Astrocyte of the spinal cord (primary cell): ENCODE data around the gene PRMT1.
A peak's percentile ranks its signal among the peaks of the same experiment; 100 is the strongest.

Source experiments
- DNase-seq: peaks from one replicate; pipeline ENCODE4 v3.0.0; 2011; ENCODE audit warnings: low read depth, low spot score
- H3K4me3 ChIP-seq: 2 replicates; pipeline ENCODE4 v1.5.1; 2011; ENCODE audit warnings: low read depth, mild to moderate bottlenecking, low read length, moderate library complexity
- in situ Hi-C: cut with HindIII; loops from 2 replicates; pipeline ENCODE4 v1.10.0; 2017; ENCODE audit warnings: low sequenced_read_pairs
- TF ChIP-seq, protein P1 (sequence below): IDR thresholded peaks from 2 replicates; pipeline ENCODE4 v1.5.1; 2012; ENCODE audit warnings: low read depth, mild to moderate bottlenecking, low read length, inconsistent platforms

Gene PRMT1

DNA sequence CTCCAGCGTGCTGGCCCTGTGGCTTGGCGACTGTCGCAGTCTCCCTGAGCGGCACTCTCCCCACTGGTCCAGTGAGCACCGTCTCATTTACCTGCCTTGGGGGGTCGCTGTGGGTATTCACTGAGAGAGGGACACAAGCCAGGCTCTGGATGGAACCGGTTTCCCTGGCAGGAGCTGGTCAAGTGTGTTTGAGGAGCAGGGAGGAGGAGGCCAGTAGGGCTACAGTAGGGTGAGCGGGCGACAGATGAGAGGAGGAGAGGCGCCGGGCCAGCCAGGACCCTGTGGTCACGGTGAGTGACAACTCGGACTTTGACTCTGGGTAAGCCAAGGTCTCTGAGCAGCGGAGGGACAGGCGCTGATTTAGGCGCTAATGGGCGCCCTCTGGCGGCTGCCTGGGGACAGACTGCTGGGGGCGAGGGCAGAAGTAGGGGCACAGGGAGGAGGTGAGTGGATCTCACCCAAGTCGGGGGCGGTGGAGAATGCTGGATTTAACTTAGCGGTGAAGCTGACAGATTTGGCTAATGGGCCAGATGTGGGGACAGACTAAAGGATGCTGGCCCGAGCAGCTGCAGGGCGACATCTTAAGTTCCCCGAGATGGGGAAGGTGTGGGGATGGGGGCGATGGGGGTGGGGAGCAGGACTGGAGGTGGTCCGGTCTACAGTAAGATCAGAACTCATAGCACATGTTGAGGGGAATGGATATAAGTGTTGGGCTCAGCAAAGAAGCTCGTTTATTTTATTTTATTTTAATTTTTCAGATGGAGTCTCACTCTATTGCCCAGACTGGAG, 4.7 kb upstream of the PRMT1 start:
- TF ChIP-seq, protein P1, sequence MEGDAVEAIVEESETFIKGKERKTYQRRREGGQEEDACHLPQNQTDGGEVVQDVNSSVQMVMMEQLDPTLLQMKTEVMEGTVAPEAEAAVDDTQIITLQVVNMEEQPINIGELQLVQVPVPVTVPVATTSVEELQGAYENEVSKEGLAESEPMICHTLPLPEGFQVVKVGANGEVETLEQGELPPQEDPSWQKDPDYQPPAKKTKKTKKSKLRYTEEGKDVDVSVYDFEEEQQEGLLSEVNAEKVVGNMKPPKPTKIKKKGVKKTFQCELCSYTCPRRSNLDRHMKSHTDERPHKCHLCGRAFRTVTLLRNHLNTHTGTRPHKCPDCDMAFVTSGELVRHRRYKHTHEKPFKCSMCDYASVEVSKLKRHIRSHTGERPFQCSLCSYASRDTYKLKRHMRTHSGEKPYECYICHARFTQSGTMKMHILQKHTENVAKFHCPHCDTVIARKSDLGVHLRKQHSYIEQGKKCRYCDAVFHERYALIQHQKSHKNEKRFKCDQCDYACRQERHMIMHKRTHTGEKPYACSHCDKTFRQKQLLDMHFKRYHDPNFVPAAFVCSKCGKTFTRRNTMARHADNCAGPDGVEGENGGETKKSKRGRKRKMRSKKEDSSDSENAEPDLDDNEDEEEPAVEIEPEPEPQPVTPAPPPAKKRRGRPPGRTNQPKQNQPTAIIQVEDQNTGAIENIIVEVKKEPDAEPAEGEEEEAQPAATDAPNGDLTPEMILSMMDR: peak; percentile 98
- in situ Hi-C loops: no loop called here
- no peak overlapping the region for H3K4me3 ChIP-seq
- DNase-seq: peak; percentile 63

DNA sequence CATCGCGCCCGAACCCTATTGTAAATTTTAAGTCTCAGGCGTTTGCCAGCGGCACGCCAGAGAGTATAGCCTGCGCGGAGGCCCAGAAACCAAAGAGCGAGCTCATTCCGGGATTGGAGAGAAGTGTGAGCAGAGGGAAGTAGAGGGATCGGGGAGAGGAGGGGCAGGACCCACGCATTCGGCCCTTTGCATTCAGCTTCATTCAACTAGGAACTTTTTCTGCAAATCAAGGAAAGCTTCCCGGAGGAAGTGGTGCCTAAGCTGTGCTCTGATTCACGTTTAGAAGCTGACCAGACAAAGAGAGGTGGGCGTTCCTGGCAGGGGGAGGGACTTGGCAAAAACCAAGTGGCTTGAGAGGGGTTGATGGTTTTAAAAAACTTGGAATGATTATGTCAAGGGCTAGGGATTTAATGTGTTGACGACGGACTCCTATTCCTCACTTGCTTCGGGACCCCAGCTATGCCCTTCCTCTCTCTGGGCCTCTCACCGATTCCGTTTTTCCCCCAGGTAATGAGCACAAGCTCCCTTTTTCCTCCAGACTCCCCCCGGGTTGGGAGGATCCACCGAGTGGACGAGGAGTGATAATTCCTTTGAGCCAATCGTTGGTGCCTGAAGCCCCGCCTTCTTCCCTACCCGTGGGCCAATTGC, 811 bp upstream of the PRMT1 start:
- TF ChIP-seq, protein P1: no peak
- H3K4me3 ChIP-seq: peak overlapping the region; percentile 40
- peak; percentile 97 for DNase-seq
- in situ Hi-C loops: no loop called here

DNA sequence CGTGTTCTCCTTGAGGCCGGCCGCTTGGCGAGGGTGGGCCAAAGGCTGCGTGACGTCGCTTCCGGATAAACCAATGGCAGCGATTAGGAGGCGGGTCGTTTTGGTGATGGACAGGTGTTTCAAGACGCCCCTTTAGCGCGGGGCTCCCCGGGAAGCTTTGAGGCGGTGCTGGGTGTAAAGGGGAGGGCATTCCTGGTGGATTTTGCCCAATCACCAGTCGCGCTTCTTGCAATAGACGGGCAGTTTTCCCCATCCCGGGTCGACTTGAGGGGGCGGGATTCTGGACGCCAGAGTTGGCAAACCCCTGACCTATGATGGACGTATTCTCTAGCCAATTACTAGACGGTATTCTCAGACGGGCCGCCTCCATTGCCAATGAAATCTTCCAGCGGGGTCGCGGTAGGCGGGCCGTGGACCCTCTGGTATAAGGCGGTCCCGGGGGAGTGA, 264 bp upstream of the PRMT1 start:
- in situ Hi-C loops: no loop called here
- TF ChIP-seq, protein P1: no peak
- peak; percentile 100 for DNase-seq
- H3K4me3 ChIP-seq: peak overlapping the region; percentile 100

DNA sequence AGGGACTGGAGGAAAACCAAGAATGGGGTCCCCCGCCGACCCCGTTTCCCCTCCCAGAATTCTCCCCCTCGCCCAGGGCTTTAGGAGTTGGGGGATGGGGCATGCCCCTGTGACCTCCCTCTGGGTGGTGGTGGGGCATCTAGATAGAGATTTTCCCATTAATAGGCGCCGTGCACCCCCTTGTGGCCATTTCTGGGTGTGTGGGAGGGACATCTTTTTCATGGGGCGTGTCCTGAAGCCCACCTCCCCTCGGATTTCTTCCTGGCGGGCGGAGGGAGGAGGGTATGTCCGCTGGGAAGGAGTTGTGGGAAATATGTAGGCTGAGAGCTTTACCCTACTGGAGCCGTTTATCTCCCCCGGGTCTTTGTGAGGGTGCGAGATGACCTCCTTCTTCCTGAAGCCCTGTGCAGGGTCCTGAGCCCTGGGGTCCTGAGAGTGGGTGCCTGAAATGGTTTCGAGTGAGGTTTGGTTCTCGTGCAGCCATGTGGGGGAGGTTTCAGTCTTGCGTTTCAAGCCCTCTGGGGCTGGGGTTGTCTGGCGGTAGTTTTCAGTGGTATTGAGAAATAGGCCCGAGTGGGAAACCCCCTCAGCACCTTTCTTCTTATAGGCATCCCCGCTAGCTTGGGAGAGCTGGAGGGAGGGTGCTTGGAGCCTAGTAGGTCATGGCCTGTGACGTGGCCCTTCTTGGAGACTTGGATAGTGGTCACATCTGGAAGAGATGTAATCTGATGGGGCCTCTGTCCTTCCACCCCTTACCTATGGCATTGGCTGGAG, 1.0 kb downstream of the PRMT1 start:
- DNase-seq: peak; percentile 50
- in situ Hi-C loops: no loop called here
- H3K4me3 ChIP-seq: peak overlapping the region; percentile 100

DNA sequence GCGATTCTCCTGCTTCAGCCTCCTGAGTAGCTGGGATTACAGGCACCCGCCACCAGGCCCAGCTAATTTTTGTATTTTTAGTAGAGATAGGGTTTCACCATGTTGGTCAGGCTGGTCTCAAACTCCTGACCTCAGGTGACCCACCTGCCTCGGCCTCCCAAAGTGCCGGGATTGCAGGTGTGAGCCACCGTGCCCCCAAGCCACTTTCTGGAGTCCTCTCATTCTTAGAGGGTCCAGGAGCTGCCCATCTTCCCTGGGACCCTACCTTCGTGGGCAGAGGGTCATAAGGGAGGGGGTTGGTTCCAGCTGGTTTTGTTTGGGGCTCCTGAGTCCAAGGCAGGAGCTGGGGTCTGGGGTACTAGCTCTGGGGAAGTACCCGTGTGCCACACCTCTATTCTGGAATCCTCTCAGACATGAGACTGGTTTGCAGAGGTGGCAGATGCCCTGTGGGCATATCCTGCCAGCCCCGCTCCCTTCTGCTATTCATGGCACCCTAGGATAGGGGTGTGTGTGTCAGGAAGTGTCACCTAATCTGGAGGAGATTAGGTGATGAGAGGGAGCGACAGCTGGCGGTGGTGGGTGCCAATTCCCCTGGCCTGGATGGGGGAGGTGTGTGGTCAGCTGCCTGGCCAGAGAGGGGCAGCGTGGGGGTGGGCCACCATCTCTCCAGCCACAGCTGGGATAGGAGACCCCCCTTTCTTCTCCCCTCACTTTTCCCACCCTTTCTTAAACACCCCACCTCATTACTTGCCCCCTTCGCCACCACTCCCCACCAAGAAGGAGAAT, 2.1 kb downstream of the PRMT1 start:
- TF ChIP-seq, protein P1: no peak
- in situ Hi-C loops: no loop called here
- no peak for DNase-seq
- no peak overlapping the region for H3K4me3 ChIP-seq

More for the DNA sequence above, 1.0 kb downstream of the PRMT1 start:
- TF ChIP-seq, protein P1: peak; percentile 71
